UCSD-AML1 (cell line): ENCODE data around the gene PRSS21.

Experiments used
- DNase-seq: peaks from one replicate; lab custom pipeline; 2025; ENCODE audit not compliant: unreplicated experiment; lab: John Stamatoyannopoulos, UW

PRSS21 gene

DNA sequence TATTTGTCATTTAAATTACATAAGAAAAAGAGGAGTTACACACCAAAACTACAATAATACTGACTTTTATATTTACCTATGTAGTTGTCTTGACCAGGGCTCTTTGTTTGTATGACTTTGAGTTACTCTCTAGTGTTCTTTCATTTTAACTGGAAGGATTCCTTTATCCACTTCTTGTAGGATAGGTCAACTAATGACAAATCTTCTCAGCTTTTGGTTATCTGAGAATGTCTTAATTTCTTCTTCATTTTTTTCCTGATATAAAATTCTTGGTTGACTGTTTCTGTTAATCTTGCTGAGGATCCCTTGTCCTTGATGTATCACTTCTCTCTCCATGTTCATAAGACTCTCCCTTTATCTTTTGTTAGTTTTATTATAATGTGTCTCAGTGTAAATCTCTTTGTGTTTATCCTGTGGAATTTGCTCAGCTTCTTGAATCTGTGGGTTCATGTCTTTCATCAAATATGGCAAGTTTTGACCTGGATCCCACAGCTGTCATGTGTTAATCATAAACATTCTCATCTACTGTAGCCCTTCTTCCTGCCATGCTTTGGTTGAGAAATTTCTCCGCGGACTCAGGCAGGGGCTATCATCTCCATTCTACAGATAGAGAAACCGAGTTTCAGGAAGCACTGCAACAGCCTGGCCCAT, 13.4 kb upstream of the PRSS21 start:
- no peak for DNase-seq

DNA sequence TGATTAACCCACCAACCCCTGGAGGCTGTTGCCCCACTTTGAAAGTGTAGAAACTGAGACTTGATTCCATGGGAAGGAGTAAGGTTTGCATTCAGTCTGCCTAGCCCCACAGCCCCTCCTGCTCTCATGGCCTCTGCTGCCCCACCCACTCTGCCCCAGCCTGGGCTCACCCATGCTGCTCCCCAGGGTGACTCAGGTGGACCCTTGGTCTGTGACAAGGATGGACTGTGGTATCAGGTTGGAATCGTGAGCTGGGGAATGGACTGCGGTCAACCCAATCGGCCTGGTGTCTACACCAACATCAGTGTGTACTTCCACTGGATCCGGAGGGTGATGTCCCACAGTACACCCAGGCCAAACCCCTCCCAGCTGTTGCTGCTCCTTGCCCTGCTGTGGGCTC, 12.3 kb upstream of the PRSS21 start:
- DNase-seq = no peak

DNA sequence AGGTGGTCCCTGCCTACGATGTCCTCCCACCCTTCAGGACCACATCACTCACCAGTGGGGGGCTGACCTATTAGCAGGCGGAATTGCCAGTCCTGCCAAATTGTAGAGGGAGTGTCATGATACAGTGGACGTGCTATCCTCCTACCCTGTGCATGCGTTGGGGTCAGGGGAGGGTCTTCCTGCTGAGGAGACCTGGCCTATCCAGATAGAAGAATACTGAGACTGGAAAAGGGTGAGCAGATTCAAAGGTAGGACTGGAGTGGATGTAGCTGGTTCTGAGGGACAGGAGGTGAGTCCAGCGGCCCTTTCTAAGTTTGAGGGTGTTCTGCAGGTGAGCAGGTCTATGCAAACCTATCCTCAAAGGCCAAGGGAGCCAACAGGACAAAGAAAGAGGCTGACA, 10.8 kb upstream of the PRSS21 start:
- no peak for DNase-seq

DNA sequence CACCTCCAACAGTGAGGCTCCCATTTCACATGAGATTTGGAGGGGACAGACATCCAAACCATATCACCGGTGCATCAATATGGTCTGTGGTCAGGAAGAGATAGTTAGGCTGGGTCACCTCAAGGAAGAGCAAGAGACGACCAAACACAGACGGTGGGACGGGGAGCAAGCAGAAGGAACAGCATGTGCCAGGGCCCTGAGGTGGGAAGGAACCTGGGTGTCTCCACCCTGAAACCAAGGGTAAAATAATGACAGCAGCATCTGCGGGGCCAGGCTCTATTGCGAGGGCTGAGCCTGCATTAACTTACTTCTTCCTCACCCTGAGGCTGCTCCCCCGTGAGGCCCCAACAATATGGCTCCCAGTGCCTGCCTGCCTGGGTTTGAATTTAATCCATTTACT, 8.9 kb upstream of the PRSS21 start:
- DNase-seq = no peak

DNA sequence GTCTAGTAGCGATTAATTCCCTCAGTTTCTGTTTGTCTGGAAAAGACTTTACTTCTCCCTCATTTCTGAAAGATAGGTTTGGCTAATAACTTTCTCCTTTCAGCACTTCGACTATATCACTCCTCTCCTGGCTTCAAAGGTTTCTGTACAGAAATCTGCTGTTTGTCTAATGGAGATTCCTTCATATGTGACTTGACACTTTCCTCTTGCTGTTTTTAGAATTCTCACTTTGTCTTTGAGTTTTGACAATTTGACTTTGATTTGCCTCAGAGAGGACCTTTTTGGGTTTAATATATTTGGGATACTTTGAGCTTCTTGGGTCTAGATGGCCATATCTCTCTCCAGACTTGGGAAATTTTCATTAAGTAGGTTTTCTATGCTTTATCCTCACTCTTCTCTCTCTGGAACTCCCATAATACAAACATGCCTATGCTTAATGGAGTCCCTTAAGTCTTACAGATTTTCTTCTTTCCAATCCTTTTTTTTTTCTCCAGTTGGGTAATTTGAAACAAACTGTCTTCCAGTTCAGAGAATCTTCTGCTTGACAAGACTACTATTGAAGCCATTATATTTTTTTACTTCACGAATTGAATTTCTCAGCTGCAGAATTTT, 7.8 kb upstream of the PRSS21 start:
- DNase-seq = no peak

DNA sequence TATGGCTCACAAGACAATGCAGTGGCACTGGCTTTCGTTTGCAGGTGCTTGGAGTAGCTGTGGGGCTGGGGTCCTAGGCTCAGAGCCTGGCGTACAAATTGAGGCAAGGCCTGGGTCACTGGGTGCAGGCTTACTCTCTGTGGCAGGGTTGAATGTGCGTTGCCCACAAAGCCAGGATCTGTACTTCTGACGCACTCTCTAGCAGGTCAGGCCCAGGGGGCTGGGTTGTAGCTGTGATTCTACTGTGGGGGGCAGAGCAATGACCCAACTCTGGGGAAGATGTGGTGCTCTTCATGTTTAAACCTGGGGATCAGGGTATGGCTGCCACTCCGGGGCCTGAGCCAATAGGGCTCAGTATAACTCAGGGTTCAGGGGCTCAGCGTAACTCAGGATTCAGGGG, 6.4 kb upstream of the PRSS21 start:
- DNase-seq = no peak

DNA sequence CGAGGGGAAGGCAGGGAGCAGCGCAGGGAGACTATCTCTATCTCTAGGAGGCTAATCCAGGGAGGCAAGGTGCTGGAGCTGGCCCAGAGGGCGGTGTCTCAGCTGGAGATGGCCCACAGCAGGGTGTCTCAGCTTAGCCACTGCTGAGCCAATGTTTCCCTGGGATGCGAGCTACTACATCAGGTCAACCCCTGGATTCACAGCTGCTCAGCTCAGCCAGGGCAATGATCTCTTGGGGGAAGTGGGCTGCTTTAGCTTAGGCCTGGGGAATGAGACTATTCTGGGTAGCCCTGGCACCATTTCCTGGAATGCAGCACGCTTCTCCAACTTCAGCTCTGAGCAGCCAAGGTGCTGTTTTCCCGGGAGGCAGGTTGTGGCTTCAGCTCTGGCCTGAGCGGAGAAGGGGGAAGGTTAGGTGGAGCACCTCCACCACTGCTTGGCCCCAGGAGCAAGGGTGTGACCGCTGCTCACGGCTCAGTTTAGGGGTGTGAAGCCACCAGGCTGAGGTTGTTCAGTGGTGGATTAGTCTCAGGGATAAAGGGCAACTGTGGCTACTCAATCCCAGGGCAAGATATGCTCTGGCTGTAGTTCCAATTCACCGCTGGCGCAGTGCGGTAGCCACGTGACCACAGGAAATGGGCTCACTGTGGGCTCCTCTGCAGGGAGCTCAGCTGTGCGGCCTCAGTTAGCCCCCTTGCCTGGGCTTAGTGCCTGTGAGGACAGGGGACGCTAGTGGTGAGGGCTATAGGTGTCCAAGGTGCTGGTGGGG, 5.2 kb upstream of the PRSS21 start:
- no peak for DNase-seq

DNA sequence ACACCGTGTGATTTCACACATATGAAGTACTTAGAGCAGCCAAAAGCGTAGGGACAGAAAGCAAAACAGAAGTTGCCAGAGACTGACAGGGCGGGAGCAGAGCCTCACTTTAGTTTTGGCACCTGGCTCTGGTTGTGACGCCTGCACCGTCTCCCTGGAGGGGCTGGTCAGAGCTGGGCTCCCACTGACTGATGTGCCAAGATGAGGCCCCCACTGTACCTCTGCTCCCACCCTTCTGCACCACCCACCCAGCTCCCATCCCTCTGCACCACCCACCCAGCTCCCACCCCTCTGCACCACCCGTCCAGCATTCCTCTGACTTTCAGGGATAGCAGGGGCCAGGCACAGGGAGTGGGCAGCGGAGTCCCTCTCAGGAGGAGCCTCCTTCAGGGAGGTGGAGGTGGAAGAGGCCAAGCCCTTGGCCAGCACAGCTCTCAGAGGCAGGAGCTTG, 3.2 kb upstream of the PRSS21 start:
- DNase-seq = no peak

DNA sequence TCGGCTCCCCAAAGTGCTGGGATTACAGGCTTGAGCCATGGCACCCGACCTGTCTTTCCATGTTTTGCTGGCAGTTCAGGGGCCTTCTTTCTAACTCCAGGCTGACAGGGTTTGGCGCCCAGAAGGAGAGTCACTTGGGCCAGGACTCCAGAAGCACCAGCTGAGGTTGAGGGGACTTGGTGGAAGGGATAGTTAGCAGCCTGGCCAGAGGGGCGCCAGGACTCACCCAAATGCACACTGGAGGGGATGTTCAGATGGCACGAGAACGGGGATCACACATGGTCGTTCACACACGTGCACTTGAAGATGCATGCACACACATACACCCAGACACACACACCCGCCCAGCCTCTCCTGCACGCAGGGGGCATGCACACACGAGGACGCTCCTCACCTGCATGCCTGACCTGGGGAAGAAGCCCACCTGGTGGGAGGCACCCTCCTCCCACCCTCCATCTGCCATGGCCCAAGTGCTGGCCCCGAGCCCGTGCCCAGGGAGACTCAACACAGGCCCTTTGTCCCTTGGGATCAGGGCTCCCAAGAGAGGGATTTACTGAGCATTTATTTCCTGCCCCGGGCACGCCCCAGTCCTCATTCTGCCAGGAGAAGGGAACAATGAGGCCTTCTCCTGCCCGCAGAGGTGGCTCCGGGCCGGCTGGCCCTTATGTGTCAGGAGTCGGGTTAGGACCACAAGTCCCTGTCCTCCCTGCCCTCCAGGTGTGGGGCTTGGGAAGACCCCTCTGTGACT, 2.3 kb upstream of the PRSS21 start:
- no peak for DNase-seq

DNA sequence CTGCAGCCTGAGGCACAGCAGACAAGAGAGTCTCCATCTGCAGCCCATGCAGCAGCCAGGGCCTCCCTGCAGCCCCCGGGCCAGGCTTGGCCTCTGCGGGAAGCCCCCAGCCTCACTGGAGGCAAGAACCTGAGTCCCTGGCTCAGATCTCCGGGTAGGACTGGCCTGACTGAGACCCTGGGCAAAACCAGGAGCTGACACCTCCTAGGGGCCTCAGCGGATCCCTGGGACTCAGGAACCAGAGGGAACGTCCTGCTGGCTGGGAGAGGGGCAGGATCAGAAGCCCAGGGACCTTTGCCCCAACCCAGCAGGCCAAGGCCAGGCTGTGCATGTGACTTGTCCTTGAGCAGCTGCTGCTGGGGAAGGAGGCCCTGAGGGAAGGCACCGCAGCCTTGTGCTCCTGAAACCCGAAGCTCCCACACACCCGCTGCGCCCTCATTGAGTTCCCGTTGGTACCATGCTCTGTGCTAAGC, 1.7 kb upstream of the PRSS21 start:
- no peak for DNase-seq

DNA sequence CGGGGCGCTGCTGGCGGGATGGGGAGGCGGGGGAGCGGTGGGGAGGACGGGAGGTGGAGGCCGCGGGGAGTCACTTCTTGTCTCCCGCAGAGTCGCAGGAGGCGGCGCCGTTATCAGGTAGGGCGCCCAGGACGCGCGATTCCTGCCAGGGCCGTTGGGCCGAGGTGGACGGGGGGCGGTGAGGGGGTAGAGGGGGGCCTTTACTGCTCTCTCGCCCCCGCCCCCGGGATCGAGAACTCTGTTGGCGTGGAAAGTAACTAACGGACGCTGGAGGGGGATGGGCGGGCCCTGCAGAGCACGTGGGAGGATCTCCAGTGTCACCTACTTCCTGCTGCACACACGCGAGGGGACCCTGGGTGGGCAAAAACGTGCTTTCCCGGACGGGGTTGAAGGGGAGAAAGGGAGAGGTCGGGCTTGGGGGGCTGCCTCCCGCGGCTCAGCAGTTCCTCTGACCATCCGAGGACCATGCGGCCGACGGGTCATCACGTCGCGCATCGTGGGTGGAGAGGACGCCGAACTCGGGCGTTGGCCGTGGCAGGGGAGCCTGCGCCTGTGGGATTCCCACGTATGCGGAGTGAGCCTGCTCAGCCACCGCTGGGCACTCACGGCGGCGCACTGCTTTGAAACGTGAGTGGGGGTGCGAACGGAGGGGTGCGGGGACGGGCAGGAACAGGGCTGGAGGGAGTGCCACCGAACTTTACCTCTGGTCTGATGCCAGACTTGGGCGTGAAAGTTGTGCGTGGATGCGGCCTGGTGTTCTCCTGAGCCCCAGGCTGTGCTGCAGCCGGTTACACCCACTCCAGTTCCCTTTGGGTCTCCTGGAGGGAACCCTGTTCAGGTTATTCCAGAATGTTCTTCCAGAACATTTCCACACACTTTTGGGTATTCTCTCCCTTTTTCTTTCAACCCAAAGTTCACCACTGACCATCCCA, 569 bp downstream of the PRSS21 start:
- DNase-seq = peak; percentile 53

DNA sequence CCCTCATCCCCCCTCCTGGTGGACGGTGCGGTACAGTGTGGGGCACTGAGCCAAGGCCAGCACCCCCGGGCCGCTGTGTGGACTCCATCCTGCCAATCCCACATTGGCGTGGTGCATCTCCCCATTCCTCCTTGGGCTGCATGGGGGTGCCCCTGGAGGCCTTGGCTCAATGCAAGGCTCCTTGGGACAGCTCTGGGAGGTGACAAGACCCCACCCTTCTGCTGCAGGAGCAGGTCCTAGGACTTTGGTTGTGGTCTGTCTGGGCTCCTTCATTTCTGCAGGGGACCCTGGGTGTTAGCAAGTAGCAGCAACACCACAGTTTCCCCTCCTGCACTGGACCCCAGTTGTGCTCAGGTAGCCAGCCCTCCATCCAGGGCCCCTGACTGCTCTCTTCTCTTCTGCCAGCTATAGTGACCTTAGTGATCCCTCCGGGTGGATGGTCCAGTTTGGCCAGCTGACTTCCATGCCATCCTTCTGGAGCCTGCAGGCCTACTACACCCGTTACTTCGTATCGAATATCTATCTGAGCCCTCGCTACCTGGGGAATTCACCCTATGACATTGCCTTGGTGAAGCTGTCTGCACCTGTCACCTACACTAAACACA, 1.3 kb downstream of the PRSS21 start:
- DNase-seq = no peak

DNA sequence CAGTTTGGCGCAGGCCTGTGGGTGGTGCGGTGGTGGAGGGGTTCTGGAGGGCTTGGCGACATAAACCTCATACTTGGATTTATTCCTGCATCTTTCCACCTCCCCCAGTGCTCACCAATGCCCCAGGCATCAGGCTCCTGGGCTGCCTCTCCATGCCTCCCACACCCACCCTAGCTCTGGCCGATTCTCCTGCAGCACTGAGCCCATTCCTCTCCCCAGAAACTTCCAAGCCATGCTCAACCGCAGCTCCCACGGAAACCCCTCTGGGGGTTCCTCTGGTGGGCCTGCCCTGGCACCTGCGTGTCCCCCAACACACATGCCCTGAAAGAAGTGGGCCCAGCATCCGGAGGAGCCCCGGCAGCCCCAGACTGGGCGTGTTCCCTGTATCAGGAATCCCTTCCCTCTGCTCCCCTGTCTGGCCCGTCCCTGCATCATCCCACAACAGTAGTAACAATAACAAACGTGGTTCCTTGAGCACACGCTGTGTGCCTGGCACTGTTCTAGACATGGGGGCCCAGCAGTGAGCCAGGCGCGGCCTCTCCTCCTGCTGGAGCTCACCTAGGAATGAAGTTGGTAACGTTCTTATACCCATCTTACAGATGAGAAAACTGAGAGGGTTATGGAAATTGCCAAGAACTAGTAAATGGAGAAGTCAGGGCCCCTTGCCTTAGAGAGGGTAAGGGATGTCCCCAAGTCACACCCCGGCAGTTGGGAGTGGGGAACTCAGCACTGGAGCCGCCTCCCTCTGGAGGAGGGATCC, 2.3 kb downstream of the PRSS21 start:
- no peak for DNase-seq

DNA sequence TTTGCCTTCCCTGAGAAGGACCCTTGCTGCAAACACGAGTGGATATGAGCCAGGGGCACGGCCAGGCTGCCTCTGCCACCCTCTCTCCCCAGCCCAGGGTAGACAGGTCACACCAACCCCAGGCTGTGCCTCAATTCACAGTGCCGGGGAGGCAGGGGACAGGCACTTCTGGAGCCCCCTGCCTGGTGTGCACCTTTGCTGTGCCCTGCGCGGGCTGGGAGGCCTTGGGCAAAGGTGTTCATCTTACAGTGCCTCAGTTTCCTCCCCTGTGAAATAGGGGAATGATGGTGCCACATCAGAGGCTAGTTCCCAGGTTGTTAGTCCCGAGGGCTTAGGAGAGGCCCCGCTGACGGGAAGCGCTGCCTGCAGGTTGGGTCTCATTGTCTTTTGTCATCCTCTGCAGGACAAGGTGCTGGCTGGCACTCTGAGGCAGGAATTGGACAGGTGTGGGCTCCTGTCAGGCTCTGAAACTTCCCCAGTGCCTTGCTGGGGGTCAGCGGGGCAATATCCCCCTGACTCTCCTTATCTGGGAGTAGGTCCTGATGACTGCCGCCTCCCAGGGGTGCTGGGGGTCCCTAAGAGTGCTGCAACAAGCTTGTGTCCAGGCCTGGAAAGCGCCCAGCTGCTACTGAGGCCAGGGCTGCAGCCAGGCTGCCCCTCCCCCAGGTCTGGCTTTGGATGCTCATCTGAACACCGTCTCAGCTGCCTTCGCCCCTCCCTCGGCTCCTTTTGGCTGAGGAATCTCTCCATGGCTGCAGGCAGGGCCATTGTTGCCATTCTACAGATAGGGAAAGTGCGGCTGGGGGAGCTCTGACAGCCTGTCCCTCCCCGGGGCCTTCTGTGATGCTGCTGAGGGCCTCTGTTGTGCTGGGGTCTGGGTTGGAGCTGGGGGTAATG, 3.1 kb downstream of the PRSS21 start:
- DNase-seq = no peak

DNA sequence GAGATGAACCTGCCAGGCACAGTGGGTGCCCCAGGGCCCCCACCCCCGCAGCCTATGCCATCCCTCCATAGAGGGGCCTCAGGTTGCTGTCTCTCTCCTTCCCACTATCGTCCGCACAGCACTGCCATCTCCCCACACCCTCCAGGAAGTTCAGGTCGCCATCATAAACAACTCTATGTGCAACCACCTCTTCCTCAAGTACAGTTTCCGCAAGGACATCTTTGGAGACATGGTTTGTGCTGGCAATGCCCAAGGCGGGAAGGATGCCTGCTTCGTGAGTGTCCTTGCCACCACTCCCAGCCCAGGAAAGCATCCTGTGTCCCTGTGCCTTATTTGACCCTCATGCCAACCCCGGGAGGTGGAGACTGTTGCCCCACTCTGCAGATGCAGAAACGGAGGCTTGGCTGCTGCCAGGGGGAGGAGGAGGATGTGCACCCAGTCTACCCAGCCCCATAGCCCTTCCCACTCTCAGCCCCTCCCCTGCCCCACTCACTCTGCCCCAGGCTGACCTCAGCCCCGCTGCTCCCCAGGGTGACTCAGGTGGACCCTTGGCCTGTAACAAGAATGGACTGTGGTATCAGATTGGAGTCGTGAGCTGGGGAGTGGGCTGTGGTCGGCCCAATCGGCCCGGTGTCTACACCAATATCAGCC, 3.9 kb downstream of the PRSS21 start:
- DNase-seq = no peak

DNA sequence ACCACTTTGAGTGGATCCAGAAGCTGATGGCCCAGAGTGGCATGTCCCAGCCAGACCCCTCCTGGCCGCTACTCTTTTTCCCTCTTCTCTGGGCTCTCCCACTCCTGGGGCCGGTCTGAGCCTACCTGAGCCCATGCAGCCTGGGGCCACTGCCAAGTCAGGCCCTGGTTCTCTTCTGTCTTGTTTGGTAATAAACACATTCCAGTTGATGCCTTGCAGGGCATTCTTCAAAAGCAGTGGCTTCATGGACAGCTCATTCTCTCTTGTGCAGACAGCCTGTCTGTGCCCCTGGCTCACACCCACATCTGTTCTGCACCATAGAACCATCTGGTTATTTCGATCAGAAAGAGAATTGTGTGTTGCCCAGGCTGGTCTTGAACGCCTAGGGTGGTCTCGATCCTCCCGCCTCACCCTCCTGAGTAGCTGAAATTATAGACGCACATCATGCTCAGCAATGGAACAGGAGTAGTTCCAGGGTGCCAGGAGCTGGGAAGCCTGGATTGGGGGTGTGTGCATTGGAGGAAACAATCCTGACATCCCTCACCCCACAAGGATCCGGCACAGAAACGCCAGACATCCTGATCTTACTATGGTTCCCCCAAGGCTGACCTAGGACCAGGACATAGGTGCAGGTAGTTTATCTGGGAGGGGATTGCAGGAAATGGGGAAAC, 4.6 kb downstream of the PRSS21 start:
- DNase-seq = no peak

DNA sequence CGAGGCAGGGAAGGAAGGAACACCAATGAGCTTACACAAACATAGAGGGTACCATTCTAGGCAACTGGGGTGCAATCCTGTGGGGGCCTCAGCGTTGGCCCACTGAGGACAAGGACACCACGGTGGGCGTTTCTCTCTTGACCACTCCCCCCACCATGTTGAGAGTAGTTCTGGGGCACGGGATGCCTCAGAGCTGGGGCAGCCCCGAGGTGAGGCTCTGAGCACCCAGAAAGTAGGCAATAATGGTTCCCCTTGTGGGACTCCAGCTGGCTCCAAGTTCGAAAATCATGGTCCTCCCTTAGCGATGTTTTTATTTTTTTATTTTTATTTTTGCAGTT, 5.1 kb downstream of the PRSS21 start:
- no peak for DNase-seq
